HG03354 (cell line): ENCODE results near the gene FARS2.

Experiments
- ATAC-seq: cut with Tn5 transposase; IDR thresholded peaks from one replicate; pipeline ENCODE4 v1.9.1; 2021; ENCODE audit warnings: mild to moderate bottlenecking; ENCODE audit not compliant: unreplicated experiment, poor library complexity, severe bottlenecking

FARS2 gene

DNA sequence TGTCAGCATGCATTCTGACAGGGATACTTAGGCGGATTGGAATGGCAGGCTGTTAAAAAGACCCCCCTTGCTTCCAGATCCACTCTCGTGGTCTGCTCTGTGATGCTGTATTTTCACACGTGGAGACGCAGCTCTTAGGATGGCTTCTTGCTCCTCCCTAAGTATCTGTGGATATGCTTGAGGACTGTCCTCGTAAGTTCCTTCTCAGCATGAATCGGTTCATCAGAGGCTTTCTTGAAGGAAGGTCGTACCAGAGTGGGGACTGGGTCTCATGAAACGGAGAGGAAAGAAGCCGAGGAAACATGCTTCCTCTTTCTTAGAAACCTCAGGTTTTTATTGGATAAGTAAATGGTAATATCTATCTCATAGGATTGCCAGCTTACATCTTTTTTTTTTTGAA is 220.4 kb downstream of the FARS2 start:
- no peak for ATAC-seq

DNA sequence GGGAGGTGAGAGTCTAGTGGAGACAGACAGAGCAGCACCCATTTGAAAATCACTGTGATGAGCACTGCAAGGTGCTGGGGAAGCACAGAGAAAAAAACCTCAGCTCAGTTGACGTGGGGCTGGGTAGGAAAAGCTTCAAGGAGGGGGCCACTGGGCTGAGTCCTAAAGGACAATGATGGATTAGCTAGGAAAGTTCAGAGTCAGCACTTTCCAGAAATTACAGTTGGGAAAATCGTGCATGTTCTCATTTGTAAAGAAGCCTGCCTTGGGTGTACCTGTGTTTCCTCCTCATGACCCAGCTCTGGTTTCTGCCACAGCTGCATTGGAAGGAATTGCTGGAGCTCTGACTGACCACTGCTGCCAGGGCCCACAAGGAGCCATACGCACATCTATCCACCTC is 221.3 kb downstream of the FARS2 start:
- ATAC-seq = no peak

DNA sequence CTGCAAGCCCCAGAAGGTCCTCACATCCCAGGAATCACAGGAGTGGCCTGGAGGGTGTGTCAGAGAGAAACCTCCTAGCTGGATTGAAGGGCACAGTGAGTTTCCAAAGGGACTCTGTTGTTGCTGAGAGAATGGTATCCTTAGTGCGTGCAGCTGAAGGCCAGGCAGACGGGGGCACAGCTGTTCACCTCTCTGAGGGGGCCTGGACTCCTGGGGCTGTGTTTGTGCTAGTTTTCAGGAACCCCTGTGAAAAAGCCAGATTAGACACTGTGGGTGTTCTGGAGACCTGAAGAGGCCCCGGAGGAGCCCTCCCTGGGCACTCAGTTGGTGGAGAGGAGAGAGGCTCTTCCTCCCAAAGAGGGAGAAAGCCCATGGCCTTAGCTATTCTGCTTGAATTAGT is 223.4 kb downstream of the FARS2 start:
- ATAC-seq = no peak

DNA sequence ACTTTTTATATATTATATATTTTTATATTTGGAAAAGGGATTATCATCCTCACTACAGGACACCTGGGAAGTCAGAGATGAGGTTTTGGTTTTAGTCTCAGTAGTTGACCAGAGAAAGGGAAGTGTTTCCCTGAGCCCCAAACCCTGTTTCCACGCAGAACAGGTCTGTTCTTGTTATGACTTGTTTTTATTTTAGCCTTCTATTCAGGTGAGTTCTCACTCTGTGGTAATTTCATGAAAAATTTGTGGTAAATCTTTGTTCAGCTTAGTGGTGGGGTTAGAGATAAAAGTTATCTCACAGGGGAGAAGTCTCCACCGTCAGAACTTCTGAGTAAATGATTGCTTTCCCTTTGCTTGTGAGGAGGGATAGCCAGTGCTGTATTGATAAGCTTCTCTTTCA is 224.9 kb downstream of the FARS2 start:
- peak; percentile 96 for ATAC-seq

DNA sequence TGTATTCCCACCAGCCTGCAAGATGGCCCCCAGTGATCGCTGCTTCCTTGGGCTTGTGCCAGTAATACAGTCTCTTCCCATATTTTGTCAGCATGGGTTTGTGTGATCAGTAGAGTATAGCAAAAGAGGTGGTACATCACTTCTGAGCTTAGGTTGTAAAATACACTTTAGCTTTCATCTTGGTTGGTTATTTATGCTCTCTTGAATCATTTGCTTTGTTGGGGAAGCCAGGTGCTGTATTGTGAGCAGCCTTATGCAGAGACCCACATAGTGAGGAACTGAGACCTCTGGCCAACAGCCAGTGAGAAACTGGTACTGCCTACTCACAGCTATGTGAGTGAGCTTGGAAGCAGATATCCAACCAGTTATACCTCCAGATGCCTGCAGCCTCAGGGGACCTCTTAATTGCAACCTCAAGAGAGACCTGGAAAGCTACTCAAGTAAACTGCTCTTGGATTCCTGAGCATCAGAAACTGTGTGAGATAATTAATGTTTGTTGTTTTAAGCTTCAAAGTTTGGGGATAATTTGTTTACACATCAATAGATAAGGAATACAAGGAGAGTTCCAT is 229.3 kb downstream of the FARS2 start:
- no peak for ATAC-seq

DNA sequence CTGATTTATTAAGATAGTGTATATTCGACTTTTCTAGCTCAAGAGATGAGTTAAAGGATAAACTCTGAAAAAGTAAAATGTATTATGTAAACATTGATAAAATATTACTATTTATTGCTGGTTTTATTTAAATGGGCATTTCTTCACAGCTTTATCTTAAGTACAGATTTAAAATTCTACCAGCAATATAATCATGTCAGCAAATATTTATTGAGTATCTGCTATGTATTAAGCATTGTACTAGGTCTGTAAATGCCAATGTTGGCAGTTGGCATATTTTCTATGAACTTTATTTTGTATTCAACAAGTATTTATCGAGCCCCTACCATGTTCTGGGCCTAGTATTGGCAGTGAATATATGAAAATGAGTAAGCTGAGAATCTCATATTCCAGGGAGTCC is 231.0 kb downstream of the FARS2 start:
- no peak for ATAC-seq

DNA sequence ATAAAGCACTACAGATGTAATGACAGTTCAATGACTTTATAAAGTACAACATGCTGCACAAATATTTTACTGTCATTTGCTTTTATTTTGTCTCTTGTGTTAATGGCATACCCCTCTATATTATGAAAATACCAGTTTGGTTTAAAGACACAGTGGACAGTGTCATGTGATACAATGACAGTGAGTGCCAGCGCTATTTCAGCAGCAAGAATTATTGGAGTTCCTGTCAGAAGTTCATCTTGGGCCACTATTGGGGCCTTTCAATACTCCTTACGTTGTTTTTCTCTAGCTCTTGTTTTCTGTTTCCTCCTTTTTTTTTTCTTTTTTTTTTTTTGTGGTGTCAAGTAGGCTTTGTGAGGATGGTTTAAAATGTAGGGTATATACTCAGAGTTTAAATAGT is 232.5 kb downstream of the FARS2 start:
- ATAC-seq = no peak

DNA sequence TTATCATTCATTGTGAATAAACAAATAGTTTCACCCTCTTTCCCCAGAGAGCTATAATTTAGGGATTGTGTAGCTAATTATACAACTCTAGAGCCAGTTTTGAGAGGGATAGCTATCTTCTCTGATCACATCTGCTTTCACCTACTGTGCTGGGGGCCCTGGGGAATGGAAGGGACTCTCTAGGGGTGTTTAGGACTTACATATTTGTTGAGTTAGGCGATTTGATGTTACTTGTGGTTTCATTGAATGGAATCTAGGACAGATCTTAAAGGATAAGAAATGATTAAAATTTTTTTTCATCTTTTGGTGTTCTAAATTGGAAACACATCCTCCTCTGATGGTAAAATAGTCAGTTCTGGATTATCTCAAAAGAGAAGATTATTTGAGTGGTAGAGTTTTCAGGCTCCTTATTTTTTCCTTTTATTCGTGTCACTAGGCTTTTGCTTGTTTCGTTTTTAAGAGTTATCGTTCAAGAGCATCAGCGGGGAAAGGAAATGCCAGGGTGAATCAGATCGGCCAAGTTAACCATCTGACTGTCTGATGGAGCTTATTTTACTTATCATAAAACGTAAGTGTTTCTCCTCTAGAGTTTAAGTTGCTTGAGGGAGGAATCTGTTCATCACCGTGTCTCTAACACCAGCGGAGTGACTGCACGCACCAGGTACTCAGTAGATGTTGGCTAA is 236.7 kb downstream of the FARS2 start:
- no peak for ATAC-seq

DNA sequence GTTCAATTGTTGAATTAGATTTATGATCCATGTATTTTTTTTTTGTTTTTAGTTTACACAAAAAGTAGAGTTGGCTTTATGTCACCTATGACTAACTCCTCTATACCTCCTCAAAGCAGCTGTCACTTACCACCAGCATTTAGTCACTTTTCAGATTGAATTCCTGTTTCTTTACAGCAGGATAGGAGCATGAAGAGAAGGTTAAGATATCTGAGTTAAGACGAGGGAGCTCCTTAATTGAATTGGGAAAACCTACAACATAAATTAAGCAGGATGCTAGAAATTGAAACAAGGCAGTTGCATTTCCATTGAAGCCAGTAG is 237.2 kb downstream of the FARS2 start:
- no peak for ATAC-seq

DNA sequence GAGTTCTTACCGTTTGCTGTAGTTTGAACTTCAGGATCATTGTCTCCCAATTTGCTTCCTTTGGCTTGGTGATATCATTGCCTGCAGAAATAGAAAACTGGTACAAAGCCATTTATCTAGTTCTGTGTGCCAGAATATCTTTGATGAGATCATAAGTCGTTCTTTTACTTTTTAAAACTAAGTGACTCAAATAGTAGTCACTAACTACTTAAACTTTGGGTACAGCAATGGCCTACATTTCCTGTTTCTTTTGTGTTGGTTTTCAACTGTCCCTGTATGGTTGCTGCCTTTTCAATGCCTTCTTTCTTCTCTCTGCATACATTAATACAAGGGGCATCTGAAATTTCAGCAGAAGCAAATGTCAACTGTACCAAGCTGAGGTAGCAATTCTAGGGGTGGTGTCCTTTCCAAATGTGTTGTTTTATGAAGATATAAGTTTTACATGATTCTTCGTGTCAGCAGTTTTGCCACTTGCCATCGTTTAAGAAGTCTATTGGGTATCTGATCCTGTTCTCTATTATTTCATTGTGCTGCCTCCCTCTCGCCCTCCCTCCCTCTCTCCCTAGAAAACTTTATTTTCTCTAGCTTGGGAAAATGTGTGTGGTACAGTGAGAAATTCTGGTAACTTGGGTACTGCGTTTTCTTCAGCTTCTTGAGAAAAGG is 238.5 kb downstream of the FARS2 start:
- no peak for ATAC-seq

DNA sequence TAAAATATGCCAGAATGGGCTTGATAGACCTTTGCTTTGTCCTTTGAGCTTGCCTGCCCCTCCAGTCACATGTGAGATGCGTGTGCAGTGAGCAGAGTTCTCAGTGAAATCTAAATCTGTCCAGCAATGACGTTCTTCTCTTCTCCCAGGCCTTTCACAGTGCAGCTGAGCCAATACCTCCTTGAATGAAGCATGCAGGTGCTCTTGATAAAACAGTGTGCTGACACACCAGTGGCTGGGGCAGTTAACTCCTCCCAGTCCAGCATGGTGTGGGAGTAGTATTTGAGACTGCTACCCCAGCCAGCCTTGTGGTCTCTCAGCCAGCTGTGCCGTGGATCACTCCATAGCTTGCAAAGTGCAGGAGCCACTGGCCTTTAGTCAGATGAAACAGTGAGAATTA is 240.5 kb downstream of the FARS2 start:
- no peak for ATAC-seq

DNA sequence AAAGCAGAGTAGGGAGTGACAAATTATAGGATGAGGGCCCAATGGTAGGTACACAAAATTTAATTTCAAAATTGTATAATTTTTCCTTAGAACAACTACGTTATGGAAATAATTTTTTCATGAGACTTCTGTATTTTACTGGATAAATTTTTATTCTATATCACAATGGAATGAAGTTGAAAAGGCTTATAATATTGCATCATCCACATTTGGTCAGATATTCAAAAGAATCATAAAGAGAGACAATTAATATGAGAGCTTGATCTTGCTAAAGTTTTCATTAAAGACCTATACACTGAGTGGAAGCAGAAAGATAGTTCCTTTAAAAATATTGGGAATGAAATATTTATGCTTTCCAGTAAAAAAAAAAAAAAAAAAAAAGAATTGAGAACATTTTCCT is 242.8 kb downstream of the FARS2 start:
- no peak for ATAC-seq

DNA sequence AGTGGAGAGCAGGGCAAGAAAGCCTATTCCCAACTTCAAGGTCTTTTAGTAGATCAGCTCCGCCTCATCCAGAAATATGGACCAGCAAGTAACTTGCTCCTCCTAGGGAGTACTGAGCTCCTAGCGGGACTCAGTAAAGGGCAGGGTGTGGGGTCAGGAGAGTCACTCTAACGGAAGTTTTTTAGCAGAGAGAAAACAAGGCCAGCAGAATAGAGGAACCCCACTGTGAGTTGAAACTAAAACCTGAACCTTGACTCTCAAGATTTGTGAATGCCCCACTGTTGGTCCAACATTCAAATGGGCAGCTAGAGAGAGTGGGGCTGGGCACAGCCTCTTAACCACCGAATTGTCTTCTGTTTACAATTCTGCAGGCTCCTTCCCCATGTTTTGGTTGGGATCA is 244.8 kb downstream of the FARS2 start:
- ATAC-seq = peak; percentile 33

DNA sequence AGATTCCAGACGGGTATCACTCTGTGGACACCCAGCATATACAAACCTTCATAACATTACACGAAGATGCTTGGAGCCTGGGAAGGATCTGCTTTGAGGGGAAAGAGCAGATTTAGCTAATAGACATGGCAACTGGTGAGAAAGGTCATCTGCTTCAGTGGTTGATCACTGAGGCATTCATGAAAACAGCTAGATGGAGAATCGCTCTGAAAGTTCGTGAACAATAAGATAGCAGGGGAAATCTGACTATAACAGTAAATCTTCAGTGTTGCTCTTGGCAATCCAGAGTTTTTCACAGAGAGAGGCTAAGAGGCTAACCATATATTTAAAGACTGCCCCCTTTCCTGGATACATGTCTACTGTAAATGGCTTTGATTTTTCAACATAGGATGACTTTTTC is 245.3 kb downstream of the FARS2 start:
- peak; percentile 47 for ATAC-seq

DNA sequence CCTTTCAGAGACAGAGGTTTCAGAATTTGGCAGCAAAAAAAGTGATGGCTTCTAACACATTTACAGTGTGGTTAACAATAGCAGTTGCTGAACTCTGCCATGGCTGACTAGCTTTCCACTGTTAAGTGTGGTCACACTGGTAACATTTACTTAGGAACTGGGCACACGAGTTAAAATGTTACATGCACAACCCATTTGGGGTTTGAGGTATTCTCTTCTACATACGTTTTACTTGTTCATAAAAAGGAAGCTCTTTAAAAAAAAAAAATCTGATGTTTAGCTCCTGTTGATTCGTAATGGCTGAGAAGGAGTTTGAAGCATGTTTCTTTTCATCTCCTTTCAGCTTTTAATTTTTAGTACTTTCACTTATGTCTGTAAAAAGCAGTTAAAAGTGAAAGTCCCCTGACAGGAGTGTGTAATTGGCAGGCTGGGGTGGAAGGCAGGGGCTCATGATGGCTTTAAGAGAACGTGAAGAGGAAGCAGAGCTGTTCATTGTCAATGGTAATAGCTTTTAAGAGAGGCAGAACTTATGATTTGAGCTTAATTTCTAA is 245.9 kb downstream of the FARS2 start:
- peak; percentile 90 for ATAC-seq

DNA sequence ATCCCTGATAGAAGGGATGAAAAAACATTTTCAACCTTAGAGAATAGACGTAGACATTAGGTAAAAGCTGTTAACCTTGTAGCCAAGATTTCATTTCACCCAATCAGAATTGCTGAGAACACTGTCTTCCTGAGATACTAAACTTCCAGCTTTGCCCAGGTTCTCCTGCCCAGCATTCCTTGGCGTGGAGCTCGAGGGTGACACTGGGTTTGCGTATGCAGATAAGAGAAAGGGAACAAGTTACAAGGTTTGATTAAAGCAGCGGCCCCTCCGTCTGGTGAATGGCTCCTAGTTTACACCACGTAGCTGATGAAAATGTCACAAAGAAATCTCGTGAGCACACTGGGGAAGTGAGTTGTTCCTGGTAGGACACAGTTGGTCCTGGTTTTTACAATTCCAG is 247.8 kb downstream of the FARS2 start:
- no peak for ATAC-seq

DNA sequence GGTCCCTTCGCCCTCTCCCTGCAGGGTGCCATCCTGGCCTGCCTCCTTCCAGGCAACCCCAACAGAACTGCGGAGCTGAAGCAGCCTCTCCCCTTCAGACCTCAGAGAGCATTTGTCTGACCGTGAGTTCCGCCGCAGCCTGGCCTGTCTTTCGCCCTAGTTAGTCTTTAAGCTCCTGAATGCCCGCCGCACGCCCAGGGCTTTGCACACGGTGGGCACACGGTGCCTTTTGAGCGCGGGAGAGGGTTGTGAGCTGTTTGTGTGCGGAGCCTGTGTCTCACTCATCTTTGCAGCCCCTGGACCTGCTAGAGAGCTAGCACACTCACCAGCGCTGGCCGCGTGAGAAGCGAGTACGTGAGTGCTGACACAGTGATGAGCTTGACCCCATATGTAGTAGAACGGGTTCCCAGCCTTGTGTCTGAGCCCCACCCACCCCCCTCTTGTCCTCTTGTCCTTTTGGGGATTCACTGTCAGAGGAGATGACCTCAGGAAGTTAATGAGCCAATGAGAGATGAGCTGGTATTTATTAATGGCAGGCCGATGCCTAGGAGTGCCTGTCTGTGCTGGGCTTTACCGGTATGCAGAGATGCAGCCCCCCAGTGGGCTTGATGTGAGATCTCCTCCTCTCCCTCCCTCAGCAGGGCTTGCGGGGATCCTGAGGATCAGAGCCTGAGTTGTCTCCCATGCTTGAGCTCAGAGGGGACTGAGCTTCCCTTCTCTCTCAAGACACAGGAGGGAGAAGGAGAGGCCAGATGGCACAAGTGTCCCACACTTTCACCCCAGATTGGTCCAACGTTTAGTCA is 249.2 kb downstream of the FARS2 start:
- no peak for ATAC-seq

DNA sequence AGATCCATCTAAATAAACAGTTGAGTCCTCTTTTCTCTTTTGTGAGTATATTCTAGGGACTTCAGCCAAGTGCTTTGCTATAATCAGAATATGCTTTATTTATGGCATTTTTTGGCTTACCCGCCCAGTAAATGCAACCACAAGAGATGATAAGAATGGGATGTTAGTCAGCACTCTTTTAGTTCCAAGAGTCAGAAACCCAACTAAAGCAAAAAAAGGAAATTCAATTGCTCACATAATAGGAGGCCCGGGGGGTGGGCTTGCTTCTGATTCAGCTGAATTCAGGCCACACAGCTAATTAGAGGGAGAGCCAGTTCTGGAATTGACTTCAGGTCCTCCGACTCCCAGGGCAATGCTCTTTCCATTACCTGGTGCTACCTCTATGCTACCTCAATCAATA is 250.6 kb downstream of the FARS2 start:
- no peak for ATAC-seq

DNA sequence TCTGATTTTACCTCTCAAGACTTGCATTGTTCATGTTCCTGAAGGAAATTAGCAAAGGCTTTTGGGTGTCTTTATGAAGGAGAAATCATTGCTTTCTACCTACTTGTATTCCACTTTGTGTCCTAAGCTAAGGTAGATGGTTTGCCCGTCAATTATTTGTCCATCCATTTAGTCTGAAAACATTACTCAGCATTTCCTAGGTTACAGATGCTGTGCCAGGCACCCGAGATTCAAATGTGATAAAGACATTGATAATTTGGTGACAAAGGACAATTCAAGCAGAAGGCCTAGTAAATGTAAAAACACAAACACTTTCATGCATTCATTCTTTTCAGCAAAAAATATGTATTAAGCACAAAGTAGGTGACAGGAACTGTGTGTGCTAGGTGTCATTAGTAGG is 251.1 kb downstream of the FARS2 start:
- no peak for ATAC-seq

DNA sequence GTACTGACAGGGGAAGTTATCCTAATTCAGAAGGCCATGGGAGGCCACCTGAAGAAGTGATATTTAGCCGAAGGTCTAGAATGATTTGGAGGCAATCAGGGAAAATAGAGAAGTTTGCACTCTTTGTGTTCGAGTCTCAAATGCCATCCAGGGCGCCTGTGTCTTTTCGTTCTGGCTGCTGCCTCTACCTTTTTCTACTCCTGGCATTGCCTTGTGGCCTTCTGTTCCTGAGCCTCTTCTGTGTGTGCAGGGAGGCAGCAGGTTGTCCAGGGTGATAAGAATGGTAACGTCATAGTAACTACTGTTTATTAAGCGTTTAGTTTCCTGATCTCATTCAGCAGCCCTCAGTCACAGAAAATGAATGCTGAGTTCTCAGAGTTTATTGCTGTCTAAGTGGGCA is 252.1 kb downstream of the FARS2 start:
- ATAC-seq = no peak

DNA sequence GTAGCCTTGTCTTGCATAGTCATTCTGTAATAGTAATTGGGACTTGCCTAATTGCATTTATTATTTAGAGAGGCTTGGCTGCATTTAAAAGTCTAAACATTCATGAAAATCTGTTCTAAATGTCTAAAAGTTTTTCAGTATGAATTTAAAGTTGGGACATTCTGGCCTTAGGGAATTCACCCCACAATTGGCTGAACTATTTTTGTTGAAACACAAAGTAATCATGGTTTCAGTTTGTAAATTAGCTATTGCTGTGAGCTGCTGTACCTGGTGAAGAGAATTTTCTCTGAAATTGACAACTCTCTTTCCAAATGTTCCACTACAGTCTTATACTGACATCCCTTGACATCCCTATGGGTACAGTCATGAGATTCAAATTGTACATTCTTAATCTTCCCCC is 253.0 kb downstream of the FARS2 start:
- ATAC-seq = no peak
